ENCODE data around the gene DAND5. TPM values are rescaled to one million over a fixed set of nuclear protein-coding genes. Genes with fewer than 3 reads are reported as not detected.

DAND5 gene
- total and polyA plus RNA-seq, 10 of the 15 experiments (the other 5 are each of a cell fraction or from before 2014, with no cell fraction given) = 0.06 to 0.15 (median 0.12) TPM; not detected in 5

- no peak overlapping the region for H3K4me3 ChIP-seq
- H3K27ac ChIP-seq (ENCODE audit: control insufficient read depth, insufficient read depth) = no peak overlapping the region
- H3K9ac ChIP-seq (ENCODE audit: control insufficient read depth, insufficient read depth, low read length) = no peak overlapping the region
- H3K36me3 ChIP-seq (ENCODE audit: control insufficient read depth in 2 of 2, insufficient read depth in 2 of 2, low read length in 1 of 2) = no peaks in the 10 kb centered on the region
- ChIA-PET CTCF (interaction anchor here (0.6 to 1.1 kb wide), 2 partner anchors 12 to 37 kb away, joined by 3 read pairs; no protein-coding TSS in a partner anchor), RAD21 (ENCODE audit: unreplicated experiment) (no interaction called here), SMC1A (ENCODE audit: uncharacterized antibody, unreplicated experiment) (no interaction called here), POLR2A (no interaction called here)
- H3K4me2 ChIP-seq (ENCODE audit: control insufficient read depth, insufficient read depth) = no peak overlapping the region
- in situ Hi-C loops (cut with MboI) (no loop called here), intact Hi-C loops (cut with micrococcal nuclease; ENCODE audit: unreplicated experiment) (no loop called here)
- no peaks in the 10 kb centered on the region for H3K79me2 ChIP-seq (ENCODE audit: control insufficient read depth, insufficient read depth, low read length)
- H4K20me1 ChIP-seq (ENCODE audit: control insufficient read depth, insufficient read depth) = no peaks in the 10 kb centered on the region
- no peak for DNase-seq (ENCODE audit: low read depth, low spot score)
- WGBS (ENCODE audit: insufficient coverage, insufficient replicate concordance, low lambda C conversion rate, missing lambda C conversion rate) = 83% methylated on average over 7 of the region's 7 CpGs
- H3K27me3 ChIP-seq (replicated peaks in 1 of 2; ENCODE audit: control insufficient read depth in 2 of 2, insufficient read depth in 2 of 2, low read length in 1 of 2) = peaks cover 4 to 6% of the 10 kb centered on the region in 2 experiments; a peak in 3 of 4 replicates
- ATAC-seq = no peak
- no peaks in the 10 kb centered on the region for H3K4me1 ChIP-seq (ENCODE audit: control insufficient read depth, insufficient read depth, low read length)
- H3K9me3 ChIP-seq (replicated peaks; ENCODE audit: control insufficient read depth, insufficient read depth, low read length) = no peaks in the 10 kb centered on the region
- BruUV-seq (replicated peaks) = no TSS peak
- no peak overlapping the region for H2AFZ ChIP-seq (ENCODE audit: control insufficient read depth, low read depth, low read length)
- TF ChIP-seq EGR1 (IDR thresholded peaks at IDR 0.05; ENCODE audit: borderline replicate concordance in 1 of 2, low read depth in 2 of 2, low read length in 2 of 2) = no peak
- no peak for TF ChIP-seq ZZZ3 (IDR thresholded peaks at IDR 0.05; ENCODE audit: control insufficient read depth, insufficient read length, low read depth)
- no peak for TF ChIP-seq CBFB (IDR thresholded peaks at IDR 0.05; ENCODE audit: low read depth)
- TF ChIP-seq JUND (IDR thresholded peaks at IDR 0.05; ENCODE audit: low read depth, low read length) = no peak
- TF ChIP-seq ETV6 (conservative IDR thresholded peaks at IDR 0.05 in 1 of 2, IDR thresholded peaks at IDR 0.05 in 1 of 2; ENCODE audit: borderline replicate concordance in 1 of 2, low read depth in 1 of 2) = no peak
- TF ChIP-seq, protein P1, sequence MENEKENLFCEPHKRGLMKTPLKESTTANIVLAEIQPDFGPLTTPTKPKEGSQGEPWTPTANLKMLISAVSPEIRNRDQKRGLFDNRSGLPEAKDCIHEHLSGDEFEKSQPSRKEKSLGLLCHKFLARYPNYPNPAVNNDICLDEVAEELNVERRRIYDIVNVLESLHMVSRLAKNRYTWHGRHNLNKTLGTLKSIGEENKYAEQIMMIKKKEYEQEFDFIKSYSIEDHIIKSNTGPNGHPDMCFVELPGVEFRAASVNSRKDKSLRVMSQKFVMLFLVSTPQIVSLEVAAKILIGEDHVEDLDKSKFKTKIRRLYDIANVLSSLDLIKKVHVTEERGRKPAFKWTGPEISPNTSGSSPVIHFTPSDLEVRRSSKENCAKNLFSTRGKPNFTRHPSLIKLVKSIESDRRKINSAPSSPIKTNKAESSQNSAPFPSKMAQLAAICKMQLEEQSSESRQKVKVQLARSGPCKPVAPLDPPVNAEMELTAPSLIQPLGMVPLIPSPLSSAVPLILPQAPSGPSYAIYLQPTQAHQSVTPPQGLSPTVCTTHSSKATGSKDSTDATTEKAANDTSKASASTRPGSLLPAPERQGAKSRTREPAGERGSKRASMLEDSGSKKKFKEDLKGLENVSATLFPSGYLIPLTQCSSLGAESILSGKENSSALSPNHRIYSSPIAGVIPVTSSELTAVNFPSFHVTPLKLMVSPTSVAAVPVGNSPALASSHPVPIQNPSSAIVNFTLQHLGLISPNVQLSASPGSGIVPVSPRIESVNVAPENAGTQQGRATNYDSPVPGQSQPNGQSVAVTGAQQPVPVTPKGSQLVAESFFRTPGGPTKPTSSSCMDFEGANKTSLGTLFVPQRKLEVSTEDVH (IDR thresholded peaks at IDR 0.05; ENCODE audit: low read depth, partially characterized antibody) = no peak
- no peak for TF ChIP-seq CHD4 (IDR thresholded peaks at IDR 0.05)
- no peak for TF ChIP-seq CHD1 (IDR thresholded peaks at IDR 0.05; ENCODE audit: low read depth, low read length)
- FAIRE-seq = no peak
Observed at GRCh38 chr19:12993562-12993961, 24.2 kb downstream of the DAND5 start.

Measured in GM12878 (cell line).